Testis (tissue), 2 donors: Measurements from ENCODE around the gene SF3B2.

Experiments
- POLR2A ChIP-seq: fragments of 450-650 bp; IDR thresholded peaks from one replicate; pipeline ENCODE4 v1.6.1; 2017; ENCODE audit warnings: antibody characterized with exemption, mild to moderate bottlenecking, moderate library complexity
- TF ChIP-seq, protein P1 (sequence below), 3 experiments: fragments of 450-650 bp in 2 of 3; fragments of 200-600 bp in 1 of 3; sonication (generic) in 1 of 3; IDR thresholded peaks; one replicate each; pipeline ENCODE4 v1.5.1; 2016 to 2019; ENCODE audit warnings: antibody characterized with exemption in 3 of 3, mild to moderate bottlenecking in 2 of 3, moderate library complexity in 1 of 3

DNA sequence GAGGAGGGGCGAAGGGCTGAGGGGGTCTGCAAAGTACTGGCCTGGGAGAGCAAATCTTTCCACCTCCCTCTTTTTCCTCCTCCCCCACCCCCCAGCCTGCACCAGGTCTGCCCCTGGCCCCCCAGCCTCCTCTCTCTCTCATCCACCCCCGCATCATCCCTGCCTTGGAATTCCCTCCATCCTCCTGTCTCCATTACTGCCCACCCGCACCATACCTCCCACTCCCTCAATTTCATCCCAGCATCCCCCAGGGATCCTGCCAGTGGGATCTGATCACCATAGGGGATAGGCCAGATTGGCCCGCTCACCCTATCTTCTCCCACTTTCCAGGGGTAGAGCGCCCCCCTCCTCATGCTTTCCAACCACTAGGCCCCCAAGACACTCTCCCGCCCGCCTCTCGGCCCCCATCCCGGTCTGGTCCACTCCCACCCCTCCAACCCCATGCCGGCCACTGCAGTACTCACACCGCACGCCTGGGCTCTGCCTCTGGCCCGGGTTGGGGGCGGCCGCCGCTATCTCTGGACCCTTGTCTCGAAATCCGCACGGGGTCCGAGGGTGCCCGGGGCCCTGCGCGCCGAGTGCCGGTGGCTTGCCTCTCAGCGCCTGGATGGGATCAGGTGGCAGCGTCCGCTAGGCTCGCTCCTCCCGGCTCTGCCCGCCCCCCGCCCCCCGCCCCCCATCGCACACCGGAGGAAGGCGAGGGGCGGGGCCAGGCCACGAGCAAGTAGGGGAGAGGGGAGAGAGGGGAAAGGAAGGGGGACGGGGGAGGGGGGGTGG is 3.4 kb upstream of the SF3B2 start, which contains the start of gene GAL3ST3:
- TF ChIP-seq, protein P1, sequence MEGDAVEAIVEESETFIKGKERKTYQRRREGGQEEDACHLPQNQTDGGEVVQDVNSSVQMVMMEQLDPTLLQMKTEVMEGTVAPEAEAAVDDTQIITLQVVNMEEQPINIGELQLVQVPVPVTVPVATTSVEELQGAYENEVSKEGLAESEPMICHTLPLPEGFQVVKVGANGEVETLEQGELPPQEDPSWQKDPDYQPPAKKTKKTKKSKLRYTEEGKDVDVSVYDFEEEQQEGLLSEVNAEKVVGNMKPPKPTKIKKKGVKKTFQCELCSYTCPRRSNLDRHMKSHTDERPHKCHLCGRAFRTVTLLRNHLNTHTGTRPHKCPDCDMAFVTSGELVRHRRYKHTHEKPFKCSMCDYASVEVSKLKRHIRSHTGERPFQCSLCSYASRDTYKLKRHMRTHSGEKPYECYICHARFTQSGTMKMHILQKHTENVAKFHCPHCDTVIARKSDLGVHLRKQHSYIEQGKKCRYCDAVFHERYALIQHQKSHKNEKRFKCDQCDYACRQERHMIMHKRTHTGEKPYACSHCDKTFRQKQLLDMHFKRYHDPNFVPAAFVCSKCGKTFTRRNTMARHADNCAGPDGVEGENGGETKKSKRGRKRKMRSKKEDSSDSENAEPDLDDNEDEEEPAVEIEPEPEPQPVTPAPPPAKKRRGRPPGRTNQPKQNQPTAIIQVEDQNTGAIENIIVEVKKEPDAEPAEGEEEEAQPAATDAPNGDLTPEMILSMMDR (IDR thresholded peaks at IDR 0.05), result no peak
- no peak for TF ChIP-seq POLR2A
